DOHH2 (cell line): ENCODE data around the gene SCN4A.

Source experiments
- EZH2phosphoT487 ChIP-seq: fragments of 200-600 bp; sonication (generic); IDR thresholded peaks from 2 replicates; pipeline ENCODE4 v1.6.1; 2017; ENCODE audit warnings: borderline replicate concordance, mild to moderate bottlenecking, antibody characterized with exemption, low read length, moderate library complexity, mixed read lengths
- TF ChIP-seq, protein P1 (sequence below): fragments of 200-600 bp; sonication (generic); IDR thresholded peaks from one replicate; pipeline ENCODE4 v1.5.1; 2014; ENCODE audit warnings: antibody characterized with exemption, mild to moderate bottlenecking, low read depth, low read length; ENCODE audit not compliant: poor library complexity, severe bottlenecking

DNA sequence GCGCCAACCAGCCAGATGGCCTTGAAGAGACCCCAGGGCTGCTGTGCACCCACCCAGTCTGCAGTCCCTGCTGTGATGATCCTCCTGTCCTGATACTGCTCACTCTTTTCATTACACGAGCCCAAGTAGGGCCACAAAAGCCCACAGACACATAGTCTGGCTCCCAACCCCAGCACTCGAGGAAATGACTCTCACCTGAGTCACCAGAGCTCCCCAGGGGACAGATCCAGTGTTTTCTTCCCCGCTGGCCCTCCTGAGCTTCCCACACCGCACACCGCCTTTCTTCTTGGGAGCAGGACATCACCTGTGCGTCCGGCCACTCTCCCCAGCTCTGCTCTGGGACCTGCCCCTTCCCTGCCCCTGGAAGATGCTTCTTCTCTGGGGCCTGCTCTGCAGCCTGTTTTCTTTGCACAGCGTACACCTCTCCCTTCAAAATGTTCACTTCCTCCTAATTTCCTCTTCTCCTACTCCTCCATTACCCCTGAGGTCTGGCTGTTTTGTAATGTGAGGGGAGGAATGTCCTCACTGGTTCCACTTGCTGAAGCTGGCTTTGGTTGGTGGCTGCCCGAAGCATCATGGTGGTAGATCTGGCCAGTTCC lies 2.0 kb upstream of the SCN4A start:
- TF ChIP-seq, protein P1, sequence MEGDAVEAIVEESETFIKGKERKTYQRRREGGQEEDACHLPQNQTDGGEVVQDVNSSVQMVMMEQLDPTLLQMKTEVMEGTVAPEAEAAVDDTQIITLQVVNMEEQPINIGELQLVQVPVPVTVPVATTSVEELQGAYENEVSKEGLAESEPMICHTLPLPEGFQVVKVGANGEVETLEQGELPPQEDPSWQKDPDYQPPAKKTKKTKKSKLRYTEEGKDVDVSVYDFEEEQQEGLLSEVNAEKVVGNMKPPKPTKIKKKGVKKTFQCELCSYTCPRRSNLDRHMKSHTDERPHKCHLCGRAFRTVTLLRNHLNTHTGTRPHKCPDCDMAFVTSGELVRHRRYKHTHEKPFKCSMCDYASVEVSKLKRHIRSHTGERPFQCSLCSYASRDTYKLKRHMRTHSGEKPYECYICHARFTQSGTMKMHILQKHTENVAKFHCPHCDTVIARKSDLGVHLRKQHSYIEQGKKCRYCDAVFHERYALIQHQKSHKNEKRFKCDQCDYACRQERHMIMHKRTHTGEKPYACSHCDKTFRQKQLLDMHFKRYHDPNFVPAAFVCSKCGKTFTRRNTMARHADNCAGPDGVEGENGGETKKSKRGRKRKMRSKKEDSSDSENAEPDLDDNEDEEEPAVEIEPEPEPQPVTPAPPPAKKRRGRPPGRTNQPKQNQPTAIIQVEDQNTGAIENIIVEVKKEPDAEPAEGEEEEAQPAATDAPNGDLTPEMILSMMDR: no peak
- no peak for TF ChIP-seq EZH2phosphoT487
